ENCODE measurements around the gene VRK2.
"Not testable (repeated sequence)": the region's sequence is repeated elsewhere in the genome, so short reads cannot be mapped to it uniquely, and the experiment has no call there.

VRK2 gene

DNA sequence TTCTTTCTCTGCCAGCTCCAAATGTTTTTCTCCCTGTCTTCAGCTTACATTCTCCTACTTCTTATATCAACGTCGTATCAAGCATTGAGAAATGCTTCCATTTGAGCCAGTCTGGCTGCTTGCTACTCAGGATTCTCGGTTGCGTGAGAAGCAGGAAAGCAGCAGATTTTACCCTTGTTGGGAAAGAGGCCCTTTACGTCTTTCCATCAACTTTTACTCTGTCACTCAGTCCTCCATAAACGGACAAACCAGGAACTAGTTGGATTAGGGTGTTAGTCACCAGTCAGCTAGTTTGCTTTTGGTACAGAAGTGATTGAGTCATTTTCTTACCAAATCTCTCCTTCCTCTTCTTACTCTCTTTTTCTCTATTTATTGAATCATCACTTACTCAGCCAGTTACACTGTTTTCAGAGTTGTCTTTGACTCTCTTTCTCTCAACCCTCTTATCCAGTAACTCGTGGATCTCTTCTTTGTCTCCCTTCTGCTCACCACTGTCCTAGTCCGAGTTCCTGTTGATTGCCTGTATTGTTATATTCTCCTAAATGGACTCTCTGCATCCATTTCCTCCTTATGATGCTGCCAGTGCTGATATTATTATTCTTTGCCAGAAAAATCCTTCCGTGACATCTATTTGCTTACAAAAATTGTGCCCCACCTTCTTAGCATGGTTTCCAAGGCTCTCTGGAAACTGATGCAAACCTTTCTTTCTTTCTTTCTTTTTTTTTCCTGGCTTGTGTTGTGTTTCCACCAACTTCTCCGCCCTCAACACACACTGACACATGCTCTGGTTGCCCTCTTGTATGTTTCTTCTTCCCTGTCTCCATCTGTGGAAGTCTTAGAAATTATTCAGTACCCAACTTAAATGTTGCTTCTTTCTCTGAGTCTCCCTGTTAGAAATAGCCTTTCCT, 61.5 kb downstream of the VRK2 start:
- no peak for DNase-seq (ENCODE audit: low read depth)

- no peak for DNase-seq (ENCODE audit: low read depth)
These were observed 62.9 kb downstream of the VRK2 start for GRCh38 chr2:58109481-58109880.

- no peak for DNase-seq (ENCODE audit: low read depth)
These were observed 64.2 kb downstream of the VRK2 start for GRCh38 chr2:58110765-58111164.

- DNase-seq (ENCODE audit: low read depth) = not testable (repeated sequence)
These were observed 67.0 kb downstream of the VRK2 start for GRCh38 chr2:58113563-58113962.

DNA sequence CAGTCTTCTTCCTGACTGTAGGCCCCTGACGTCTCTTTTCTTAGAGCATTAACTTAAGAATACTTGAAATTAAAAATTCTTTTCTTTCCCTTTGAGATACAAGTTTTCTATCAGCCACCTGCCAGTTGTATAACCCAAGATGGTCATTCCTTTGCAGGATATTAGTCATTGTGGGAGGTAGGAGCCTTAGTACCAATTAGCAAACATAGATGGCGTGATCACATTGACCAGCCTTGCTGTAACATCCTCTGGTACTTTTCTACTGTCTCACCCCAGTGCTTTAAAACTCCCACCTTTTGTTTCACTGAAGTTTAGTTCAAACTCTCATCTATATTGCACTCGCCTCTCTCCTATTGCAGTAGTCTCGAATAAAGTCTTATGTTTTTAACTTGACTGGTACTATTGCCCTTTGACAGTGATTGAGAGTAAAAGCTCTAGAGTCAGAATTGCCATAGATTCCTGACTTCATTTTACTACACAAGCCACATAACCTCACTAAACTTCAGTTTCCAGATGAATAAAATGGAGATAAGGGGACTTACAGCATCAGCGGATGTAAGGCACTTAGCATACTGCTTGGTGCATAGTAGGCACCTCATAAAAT, 74.1 kb downstream of the VRK2 start:
- DNase-seq (ENCODE audit: low read depth) = no peak

DNA sequence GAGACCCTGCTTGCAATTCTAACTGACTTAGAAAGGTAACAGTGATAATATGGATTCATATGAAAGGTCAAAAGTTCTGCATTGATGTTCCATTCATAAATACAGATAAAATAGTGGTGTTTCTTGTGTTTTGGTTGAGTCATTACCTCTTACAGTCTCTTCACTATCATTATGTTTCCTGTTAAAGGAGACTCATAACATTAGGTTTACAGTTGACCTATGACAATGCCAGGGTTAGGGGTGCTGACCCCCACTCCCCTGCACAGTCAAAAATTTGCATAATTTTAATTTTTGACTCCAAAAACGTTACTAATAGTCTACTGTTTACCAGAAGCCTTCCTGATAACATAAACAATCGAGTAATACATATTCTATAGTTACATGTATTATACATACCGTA, 75.4 kb downstream of the VRK2 start:
- no peak for DNase-seq (ENCODE audit: low read depth)

DNA sequence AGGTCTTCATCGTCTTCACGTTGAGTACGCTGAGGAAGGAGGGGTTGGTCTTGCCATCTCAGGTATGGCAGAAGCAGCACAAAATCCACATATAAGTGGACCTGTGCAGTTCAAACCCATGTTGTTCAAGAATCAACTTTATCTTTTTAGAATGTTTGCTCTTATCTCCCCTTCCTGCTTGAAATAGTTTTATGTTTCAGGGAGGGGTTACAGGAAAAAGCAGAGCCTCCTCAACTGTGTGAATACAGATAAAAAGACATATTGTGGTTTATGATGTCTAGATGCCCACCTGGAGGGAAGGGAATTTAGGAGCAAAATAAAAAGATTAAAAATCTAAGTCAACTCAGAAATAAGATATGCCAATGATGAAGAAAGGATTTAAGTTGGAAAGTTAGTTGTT, 75.9 kb downstream of the VRK2 start:
- DNase-seq (ENCODE audit: low read depth) = no peak

DNA sequence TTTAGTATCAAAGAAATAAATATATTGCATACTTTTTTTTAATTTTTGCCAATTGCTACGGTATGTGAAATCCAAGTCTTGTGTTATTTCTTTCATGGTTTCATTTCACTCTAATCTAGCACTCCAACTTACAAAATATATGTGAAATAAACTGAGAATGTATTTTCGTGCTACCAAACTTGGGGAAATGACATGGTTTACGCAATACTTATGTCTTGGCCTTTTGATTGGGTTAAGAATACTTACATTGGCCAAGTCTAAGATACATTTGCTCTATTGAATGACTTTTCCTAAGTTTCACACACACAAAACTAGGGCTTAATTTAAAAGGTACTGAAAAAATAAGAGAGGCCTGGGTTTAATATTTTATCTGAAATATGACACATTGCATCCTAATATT, 80.5 kb downstream of the VRK2 start:
- DNase-seq (ENCODE audit: low read depth) = no peak

- no peak for DNase-seq (ENCODE audit: low read depth)
These were observed 83.6 kb downstream of the VRK2 start for GRCh38 chr2:58130238-58130637.

DNA sequence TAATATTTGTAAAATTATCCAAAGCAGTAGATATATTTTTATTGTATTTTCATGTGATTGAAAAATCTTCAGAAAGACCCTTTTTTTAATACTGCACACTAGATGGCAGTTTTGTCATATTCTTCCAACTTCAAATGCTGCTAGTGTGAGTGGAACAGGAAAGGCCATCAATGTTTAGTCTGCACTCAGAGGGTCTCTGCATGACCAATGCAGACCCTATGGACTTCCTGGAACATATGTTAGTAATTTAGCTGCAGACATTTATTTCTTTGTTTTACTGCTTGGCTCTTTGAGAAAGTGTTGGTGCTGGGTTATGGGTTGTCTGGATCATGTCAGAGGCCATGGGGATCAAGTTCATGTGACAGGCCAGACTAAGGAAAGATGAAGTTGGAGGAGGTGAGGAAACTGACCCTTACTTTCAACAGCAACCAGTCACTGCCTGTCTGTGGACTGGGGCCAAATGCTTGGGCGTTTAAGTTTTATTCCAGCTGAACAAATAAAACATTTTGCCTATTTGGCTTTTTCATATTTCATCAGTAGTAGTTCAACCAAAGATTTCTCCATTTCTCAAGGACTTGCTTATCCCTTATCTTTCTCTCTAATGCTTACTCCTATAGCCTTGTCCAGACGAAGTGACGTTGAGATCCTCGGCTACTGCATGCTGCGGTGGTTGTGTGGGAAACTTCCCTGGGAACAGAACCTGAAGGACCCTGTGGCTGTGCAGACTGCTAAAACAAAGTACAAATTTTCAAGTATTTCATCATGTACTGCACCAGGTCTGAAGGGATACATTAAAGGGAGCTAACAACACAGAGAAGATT, 84.8 kb downstream of the VRK2 start:
- no peak for DNase-seq (ENCODE audit: low read depth)

- DNase-seq (ENCODE audit: low read depth) = no peak
These were observed 86.8 kb downstream of the VRK2 start for GRCh38 chr2:58133395-58133794.

DNA sequence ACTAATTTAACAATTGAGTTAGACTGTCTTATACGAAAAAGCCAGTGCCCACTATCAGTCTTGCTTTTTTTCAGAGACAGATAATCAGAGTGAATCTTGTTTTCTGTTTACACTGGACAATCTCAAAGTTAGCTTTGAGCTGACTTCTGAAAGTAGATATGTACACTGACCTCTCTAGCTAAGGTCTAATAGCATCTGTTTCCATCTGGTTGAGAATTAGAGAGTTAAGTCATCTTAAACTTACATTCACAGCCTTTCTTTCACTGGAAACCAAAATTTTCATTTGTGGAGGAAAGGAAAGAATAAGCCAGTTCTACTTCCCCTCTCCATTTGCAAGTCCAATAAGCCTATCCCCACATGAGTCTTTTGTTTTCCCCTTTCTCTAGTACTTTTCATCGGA, 89.3 kb downstream of the VRK2 start:
- DNase-seq (ENCODE audit: low read depth) = no peak

GRCh38 chr2:58137221-58137620, 90.6 kb downstream of the VRK2 start:
- no peak for DNase-seq (ENCODE audit: low read depth)

GRCh38 chr2:58137856-58138255, 91.2 kb downstream of the VRK2 start:
- no peak for DNase-seq (ENCODE audit: low read depth)

DNA sequence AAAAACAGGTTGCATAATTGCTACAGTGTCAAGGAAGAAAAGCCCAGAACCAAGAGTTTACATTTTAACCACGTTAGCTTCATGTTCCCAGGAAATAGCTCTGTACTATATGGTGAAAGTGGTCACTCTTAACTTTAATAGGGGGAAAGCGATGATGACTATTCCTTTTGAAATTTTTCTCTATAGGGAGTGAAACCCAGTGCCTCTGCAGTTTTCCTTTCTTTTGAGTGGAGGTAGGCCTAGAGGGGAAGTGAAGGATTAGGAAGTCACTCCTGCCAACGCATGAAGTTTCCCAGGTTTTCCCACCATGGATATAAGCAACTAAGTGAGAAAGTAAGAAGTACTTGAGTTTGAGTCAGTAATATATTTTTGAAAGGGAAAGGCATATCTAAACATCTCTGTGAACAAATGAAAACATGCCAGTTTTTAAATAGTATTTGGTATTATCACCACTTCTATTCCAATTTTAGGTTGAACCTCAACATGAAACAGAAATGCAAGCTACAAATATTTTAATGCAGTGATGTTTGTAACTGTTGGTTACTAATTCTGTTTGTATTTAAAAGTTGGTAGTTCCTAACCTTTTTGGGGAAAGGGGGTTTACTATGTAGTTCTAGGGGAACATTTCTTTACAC, 91.9 kb downstream of the VRK2 start:
- DNase-seq (ENCODE audit: low read depth) = no peak

- DNase-seq (ENCODE audit: low read depth) = no peak
These were observed 94.0 kb downstream of the VRK2 start for GRCh38 chr2:58140508-58141072.

- DNase-seq (ENCODE audit: low read depth) = not testable (repeated sequence)
These were observed 99.2 kb downstream of the VRK2 start for GRCh38 chr2:58145769-58146168.

GRCh38 chr2:58146707-58147106, 100.1 kb downstream of the VRK2 start:
- no peak for DNase-seq (ENCODE audit: low read depth)

- no peak for DNase-seq (ENCODE audit: low read depth)
These were observed 108.7 kb downstream of the VRK2 start for GRCh38 chr2:58155160-58155778.

GRCh38 chr2:58156780-58157179, 110.2 kb downstream of the VRK2 start:
- no peak for DNase-seq (ENCODE audit: low read depth)

GRCh38 chr2:58157754-58158153, 111.1 kb downstream of the VRK2 start:
- no peak for DNase-seq (ENCODE audit: low read depth)

All from stimulated activated CD8-positive, alpha-beta memory T cell treated with anti-CD3 and anti-CD28 coated beads, Interleukin-7, amount 100 ng/mL, for 24 hours (primary cell).